ENCODE data around the gene TBCE. TPM values are rescaled to one million over a fixed set of nuclear protein-coding genes. Genes with fewer than 3 reads are reported as not detected.
"Not testable (repeated sequence)": the region's sequence is repeated elsewhere in the genome, so short reads cannot be mapped to it uniquely, and the experiment has no call there.

The TBCE gene
- total and polyA plus RNA-seq, 2 donors: 15.4 to 28.7 TPM

GRCh38 chr1:235331401-235331800, 35.8 kb upstream of the TBCE start:
- no peak for DNase-seq (ENCODE audit: extremely low spot score)
- 27% methylated on average over 3 of the region's 3 CpGs for WGBS
- Histone ChIP-seq H3K36me3 (ENCODE audit: insufficient read depth) (peaks cover 2% of the 10 kb centered on the region), H3K4me1 (ENCODE audit: insufficient read depth) (no peaks in the 10 kb centered on the region), H3K27ac (ENCODE audit: low read depth) (no peak overlapping the region), H3K4me3 (ENCODE audit: low read depth, low read length) (no peak overlapping the region)

- H3K36me3 ChIP-seq (ENCODE audit: insufficient read depth): no peaks in the 10 kb centered on the region
- DNase-seq (ENCODE audit: extremely low spot score): no peak
- H3K4me1 ChIP-seq (ENCODE audit: insufficient read depth): no peaks in the 10 kb centered on the region
- WGBS: 86% methylated on average over 4 of the region's 4 CpGs
- H3K4me3 ChIP-seq (ENCODE audit: low read depth, low read length): no peak overlapping the region
- no peak overlapping the region for H3K27ac ChIP-seq (ENCODE audit: low read depth)
Measured at GRCh38 chr1:235336903-235337302, 30.3 kb upstream of the TBCE start.

- no peak for DNase-seq (ENCODE audit: extremely low spot score)
- WGBS: 83% methylated on average over 8 of the region's 8 CpGs
- no peak overlapping the region for H3K4me3 ChIP-seq (ENCODE audit: low read depth, low read length)
- H3K4me1 ChIP-seq (ENCODE audit: insufficient read depth): no peaks in the 10 kb centered on the region
- no peaks in the 10 kb centered on the region for H3K36me3 ChIP-seq (ENCODE audit: insufficient read depth)
- no peak overlapping the region for H3K27ac ChIP-seq (ENCODE audit: low read depth)
Measured at GRCh38 chr1:235339746-235340145, 27.5 kb upstream of the TBCE start.

- Histone ChIP-seq H3K36me3 (ENCODE audit: insufficient read depth) (no peaks in the 10 kb centered on the region), H3K4me3 (ENCODE audit: low read depth, low read length) (no peak overlapping the region), H3K27ac (ENCODE audit: low read depth) (no peak overlapping the region), H3K4me1 (ENCODE audit: insufficient read depth) (no peaks in the 10 kb centered on the region)
- no peak for DNase-seq (ENCODE audit: extremely low spot score)
- 54% methylated on average over 1 of the region's 1 CpG for WGBS
Measured at GRCh38 chr1:235341334-235341733, 25.9 kb upstream of the TBCE start.

- DNase-seq (ENCODE audit: extremely low spot score): no peak
- 49% methylated on average over 6 of the region's 6 CpGs for WGBS
- no peaks in the 10 kb centered on the region for H3K4me1 ChIP-seq (ENCODE audit: insufficient read depth)
- H3K36me3 ChIP-seq (ENCODE audit: insufficient read depth): no peaks in the 10 kb centered on the region
- H3K4me3 ChIP-seq (ENCODE audit: low read depth, low read length): no peak overlapping the region
- H3K27ac ChIP-seq (ENCODE audit: low read depth): no peak overlapping the region
Measured at GRCh38 chr1:235342039-235342438, 25.2 kb upstream of the TBCE start.

GRCh38 chr1:235342471-235342870, 24.8 kb upstream of the TBCE start:
- Histone ChIP-seq H3K27ac (ENCODE audit: low read depth) (no peak overlapping the region), H3K4me3 (ENCODE audit: low read depth, low read length) (no peak overlapping the region), H3K4me1 (ENCODE audit: insufficient read depth) (no peaks in the 10 kb centered on the region), H3K36me3 (ENCODE audit: insufficient read depth) (no peaks in the 10 kb centered on the region)
- DNase-seq (ENCODE audit: extremely low spot score): no peak
- 69% methylated on average over 3 of the region's 3 CpGs for WGBS

GRCh38 chr1:235343726-235344125, 23.5 kb upstream of the TBCE start:
- 94% methylated on average over 5 of the region's 5 CpGs for WGBS
- Histone ChIP-seq H3K36me3 (ENCODE audit: insufficient read depth) (no peaks in the 10 kb centered on the region), H3K4me3 (ENCODE audit: low read depth, low read length) (no peak overlapping the region), H3K27ac (ENCODE audit: low read depth) (no peak overlapping the region), H3K4me1 (ENCODE audit: insufficient read depth) (no peaks in the 10 kb centered on the region)
- no peak for DNase-seq (ENCODE audit: extremely low spot score)

- Histone ChIP-seq H3K27ac (ENCODE audit: low read depth) (no peak overlapping the region), H3K36me3 (ENCODE audit: insufficient read depth) (no peaks in the 10 kb centered on the region), H3K4me3 (ENCODE audit: low read depth, low read length) (no peak overlapping the region), H3K4me1 (ENCODE audit: insufficient read depth) (no peaks in the 10 kb centered on the region)
- 72% methylated on average over 3 of the region's 3 CpGs for WGBS
- no peak for DNase-seq (ENCODE audit: extremely low spot score)
Measured at GRCh38 chr1:235351441-235351840, 15.8 kb upstream of the TBCE start.

GRCh38 chr1:235351898-235352297, 15.3 kb upstream of the TBCE start:
- Histone ChIP-seq H3K27ac (ENCODE audit: low read depth) (no peak overlapping the region), H3K4me3 (ENCODE audit: low read depth, low read length) (no peak overlapping the region), H3K36me3 (ENCODE audit: insufficient read depth) (no peaks in the 10 kb centered on the region), H3K4me1 (ENCODE audit: insufficient read depth) (no peaks in the 10 kb centered on the region)
- 62% methylated on average over 3 of the region's 3 CpGs for WGBS
- DNase-seq (ENCODE audit: extremely low spot score): no peak

GRCh38 chr1:235357485-235358373, 9.5 kb upstream of the TBCE start:
- no peak for DNase-seq (ENCODE audit: extremely low spot score)
- H3K36me3 ChIP-seq (ENCODE audit: insufficient read depth): no peaks in the 10 kb centered on the region
- no peak overlapping the region for H3K4me3 ChIP-seq (ENCODE audit: low read depth, low read length)
- WGBS: 63% methylated on average over 11 of the region's 11 CpGs
- no peaks in the 10 kb centered on the region for H3K4me1 ChIP-seq (ENCODE audit: insufficient read depth)
- no peak overlapping the region for H3K27ac ChIP-seq (ENCODE audit: low read depth)

- no peak overlapping the region for H3K27ac ChIP-seq (ENCODE audit: low read depth)
Measured at GRCh38 chr1:235358899-235359298, 8.3 kb upstream of the TBCE start.

GRCh38 chr1:235364189-235364588, 3.0 kb upstream of the TBCE start:
- not testable (repeated sequence) for H3K4me3 ChIP-seq (ENCODE audit: low read depth, low read length); DNase-seq (ENCODE audit: extremely low spot score); H3K36me3 ChIP-seq (ENCODE audit: insufficient read depth); H3K27ac ChIP-seq (ENCODE audit: low read depth); H3K4me1 ChIP-seq (ENCODE audit: insufficient read depth)
- whole genome bisulfite sequencing: 96% methylated on average over 9 of the region's 9 CpGs

More at GRCh38 chr1:235358899-235359298, 8.3 kb upstream of the TBCE start:
- DNase-seq (ENCODE audit: extremely low spot score): no peak
- WGBS: 84% methylated on average over 3 of the region's 3 CpGs
- H3K4me3 ChIP-seq (ENCODE audit: low read depth, low read length): no peak overlapping the region
- H3K4me1 ChIP-seq (ENCODE audit: insufficient read depth): no peaks in the 10 kb centered on the region
- no peaks in the 10 kb centered on the region for H3K36me3 ChIP-seq (ENCODE audit: insufficient read depth)

- Histone ChIP-seq H3K36me3 (ENCODE audit: insufficient read depth) (no peaks in the 10 kb centered on the region), H3K4me1 (ENCODE audit: insufficient read depth) (no peaks in the 10 kb centered on the region), H3K27ac (ENCODE audit: low read depth) (no peak overlapping the region), H3K4me3 (ENCODE audit: low read depth, low read length) (no peak overlapping the region)
- WGBS: 88% methylated on average over 5 of the region's 5 CpGs
- DNase-seq (ENCODE audit: extremely low spot score): no peak
Measured at GRCh38 chr1:235366286-235366685, 941 bp upstream of the TBCE start.

- DNase-seq (ENCODE audit: extremely low spot score): no peak
- Histone ChIP-seq H3K4me3 (ENCODE audit: low read depth, low read length) (no peak overlapping the region), H3K36me3 (ENCODE audit: insufficient read depth) (no peaks in the 10 kb centered on the region), H3K4me1 (ENCODE audit: insufficient read depth) (no peaks in the 10 kb centered on the region), H3K27ac (ENCODE audit: low read depth) (no peak overlapping the region)
- 75% methylated on average over 5 of the region's 5 CpGs for WGBS
Measured at GRCh38 chr1:235368428-235368827, 1.2 kb downstream of the TBCE start.

All from urinary bladder (tissue), 4 donors.